NK-92 treated with Interleukin-12 subunit alpha and Interleukin-12 subunit beta, amount 100 ng/mL, for 24 hours (cell line): ENCODE measurements around the gene KCNAB1.

Experiments
- DNase-seq: peaks from one replicate; lab custom pipeline; 2025; lab: John Stamatoyannopoulos, UW

Gene KCNAB1

DNA sequence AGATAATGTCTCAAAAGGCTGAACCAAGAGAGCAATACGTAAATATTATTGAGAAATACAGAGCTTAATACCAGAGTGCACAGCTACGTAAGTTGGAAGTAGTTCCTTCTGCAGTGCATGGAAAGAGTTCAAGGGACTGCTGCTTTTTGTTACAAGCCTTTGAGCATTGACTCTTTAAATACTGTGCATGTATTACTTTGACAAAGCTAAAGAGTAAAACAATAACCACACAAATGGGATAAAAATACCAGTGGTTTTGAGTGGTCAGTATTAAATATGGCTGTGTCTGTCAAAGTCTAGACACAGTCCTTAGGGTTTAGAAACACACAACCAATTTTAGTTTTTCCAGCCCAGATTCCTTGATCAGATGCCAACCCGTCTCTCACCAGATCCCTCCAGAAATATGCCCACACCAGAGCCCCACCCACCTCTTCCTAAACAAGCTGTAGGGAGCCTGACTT lies 372.5 kb downstream of the KCNAB1 start:
- no peak for DNase-seq

DNA sequence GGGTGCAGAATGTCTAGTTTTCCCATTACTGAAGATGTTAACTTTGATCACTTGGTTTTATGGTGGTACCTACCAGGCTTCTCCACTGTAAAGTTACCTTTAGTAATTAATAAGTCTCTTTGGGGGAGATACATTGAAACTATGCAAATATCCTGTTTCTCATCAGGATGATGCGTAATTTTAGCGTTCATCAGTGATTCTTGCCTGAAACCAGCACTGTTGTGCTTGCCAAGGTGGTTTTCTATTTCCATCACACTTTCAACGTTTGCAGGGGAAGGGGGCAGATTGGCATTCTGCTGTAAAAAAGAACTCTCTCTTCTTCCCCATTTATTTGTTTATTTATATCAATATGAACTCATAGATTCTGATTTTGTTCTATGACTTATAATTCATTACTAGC lies 373.5 kb downstream of the KCNAB1 start:
- no peak for DNase-seq

DNA sequence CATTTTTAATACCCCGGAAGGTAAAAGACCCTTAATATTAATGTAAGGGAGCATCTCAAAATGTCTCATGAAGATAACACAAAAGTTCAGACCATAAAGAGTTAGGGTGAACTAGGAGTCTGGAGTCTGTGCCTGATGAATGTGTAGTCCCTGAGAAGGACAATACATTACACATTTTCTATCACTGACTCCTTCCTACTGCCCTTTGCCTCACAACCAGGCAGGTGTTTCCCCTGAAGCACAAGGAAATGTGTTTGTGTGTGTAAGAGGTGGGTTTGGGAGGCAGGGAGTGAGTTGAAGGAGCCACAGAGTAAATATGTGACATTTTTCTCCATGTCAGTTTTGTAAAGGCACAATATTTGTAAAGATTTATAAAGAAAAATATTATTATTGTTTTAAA lies 375.4 kb downstream of the KCNAB1 start:
- no peak for DNase-seq

DNA sequence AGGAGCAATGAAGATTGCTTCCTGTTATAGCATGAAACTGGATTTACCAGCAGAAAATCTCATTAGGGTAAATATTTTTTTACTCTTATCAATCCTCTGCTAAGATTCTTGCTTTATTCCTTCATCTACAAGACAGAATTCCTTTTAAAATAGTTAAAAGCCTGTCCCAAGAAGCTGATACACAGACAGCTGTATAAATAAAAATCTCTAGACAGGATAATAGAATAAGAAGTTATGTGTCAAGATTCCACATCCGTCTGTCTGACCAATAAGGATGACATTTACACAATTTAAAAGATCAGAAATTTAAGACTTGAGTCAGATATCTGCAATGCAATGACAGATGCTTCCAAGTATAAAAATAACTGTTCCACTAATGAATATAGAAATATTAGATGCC lies 376.9 kb downstream of the KCNAB1 start:
- DNase-seq: no peak

GRCh38 chr3:156498307-156498706 lies 377.9 kb downstream of the KCNAB1 start:
- no peak for DNase-seq

GRCh38 chr3:156507285-156507684 lies 386.9 kb downstream of the KCNAB1 start:
- no peak for DNase-seq

DNA sequence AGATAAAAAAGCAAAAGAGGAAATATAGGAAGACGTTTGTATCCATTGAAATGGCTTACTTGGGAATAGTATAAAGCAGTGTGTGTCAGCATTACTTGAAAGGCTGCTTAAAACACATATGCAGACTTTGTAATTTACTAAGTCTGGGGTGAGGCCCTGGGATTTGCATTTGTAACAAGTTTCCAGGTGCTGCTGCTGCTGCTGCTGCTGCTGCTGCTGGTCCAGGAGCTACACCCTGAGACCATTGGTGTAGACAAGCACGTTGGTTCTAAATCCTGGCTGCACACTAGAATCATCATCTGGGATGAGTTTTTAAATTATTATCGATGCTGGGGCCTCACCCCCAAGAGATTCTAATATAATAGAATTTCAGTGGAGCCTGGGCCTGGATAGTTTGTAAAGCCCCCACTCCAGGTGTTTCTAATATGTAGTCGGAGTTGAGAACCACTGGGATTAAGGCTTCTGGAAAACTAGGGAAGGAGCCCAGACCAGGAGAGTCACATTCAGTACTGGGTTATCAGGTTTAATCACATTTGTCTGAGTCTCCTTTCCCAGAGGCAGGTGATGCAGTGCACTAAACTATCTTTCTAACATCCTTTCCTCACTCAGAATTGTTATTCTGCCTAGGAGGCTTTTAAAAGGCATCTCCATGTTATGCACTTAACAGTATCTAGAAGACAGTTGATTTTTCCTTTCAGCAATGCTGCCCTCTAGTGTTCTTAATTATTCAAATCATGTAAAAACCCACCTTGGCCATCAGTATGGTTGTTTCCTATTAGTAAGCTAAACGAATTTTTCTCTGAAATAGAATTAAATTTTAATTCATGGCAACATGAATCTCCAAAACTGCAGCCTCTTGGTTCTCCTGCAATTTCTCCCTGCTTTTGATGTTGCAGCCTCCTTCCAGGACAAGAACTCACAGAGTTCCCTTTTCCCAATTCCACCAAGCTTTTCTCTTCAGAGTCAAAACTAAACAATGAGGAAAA lies 389.1 kb downstream of the KCNAB1 start:
- DNase-seq: no peak

GRCh38 chr3:156511987-156512677 lies 391.8 kb downstream of the KCNAB1 start:
- no peak for DNase-seq

- no peak for DNase-seq
These were observed 393.2 kb downstream of the KCNAB1 start for GRCh38 chr3:156513619-156514018.

DNA sequence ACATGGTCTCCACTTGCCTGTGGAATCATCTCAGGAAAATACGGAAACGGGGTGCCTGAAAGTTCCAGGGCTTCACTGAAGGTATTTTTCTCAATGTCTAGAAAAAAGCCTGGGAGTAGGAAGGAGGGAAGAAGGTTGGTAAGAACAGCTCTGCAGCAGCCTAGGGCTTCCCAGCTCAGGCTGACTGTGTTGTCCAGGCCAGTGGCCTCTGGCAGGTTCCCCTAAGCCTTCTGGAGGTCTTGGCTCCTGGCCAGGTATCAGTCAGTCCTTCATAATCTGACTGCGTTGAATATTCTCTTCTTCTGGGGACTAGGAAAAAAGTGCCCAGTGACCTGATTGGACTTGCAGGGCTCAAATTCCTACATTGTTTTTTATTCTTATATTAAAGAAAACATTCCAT lies 395.9 kb downstream of the KCNAB1 start:
- DNase-seq: no peak

GRCh38 chr3:156516961-156517360 lies 396.6 kb downstream of the KCNAB1 start:
- DNase-seq: no peak

DNA sequence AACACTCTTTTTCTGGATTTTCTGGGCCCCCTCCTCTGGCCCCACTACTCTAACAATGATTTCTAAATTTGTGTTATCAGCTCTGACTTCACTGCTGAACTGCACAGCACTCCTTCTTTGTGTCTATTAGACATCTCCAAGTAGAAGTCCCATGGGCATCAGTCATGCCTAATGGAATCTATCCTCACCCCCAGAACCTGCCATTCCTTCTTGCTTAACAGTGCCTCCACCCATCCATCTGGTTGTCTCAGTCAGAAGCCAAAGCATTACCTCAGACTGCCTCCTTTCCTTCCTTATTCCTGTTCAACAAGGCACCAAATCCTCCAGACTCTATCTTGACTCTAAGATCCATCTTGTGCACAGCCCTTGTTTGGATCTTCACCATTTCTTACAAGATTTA lies 398.3 kb downstream of the KCNAB1 start:
- DNase-seq: no peak

GRCh38 chr3:156519758-156520162 lies 399.4 kb downstream of the KCNAB1 start:
- no peak for DNase-seq

DNA sequence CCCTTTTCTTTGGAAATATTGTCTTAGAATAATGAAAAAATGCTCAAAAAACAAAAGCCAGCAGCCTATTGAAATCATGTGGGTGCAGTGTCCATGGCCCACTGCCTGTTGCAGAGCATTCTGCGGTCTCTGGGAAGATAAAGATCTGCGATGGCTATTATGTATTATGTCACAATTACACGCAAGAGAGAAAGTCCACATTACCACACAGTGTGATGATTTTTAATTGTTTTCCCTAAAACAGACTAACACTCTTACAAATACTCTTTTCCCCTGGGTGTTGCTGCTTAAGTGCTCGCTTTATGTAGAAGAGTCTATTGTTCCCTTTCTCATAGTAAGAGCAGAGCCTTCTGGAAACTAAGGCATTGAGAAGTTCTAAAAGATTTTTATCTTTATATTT lies 402.3 kb downstream of the KCNAB1 start:
- DNase-seq: no peak

DNA sequence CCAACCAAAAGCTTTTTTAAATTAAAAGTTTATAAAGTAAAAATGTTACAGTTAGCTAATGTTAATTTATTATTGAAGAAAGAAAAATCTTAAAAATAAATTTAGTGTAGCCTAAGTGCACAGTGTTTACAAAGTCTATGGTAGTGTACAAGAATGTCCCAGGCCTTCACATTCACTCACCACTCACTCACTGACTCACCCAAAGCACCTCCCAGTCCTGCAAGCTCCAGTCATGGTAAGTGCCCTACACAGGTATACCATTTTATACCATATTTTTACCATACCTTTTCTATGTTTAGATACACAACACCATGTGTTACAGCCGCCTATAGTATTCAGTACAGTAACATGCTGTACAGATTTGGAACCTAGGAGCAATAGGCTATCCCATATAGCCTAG lies 405.4 kb downstream of the KCNAB1 start:
- DNase-seq: no peak

DNA sequence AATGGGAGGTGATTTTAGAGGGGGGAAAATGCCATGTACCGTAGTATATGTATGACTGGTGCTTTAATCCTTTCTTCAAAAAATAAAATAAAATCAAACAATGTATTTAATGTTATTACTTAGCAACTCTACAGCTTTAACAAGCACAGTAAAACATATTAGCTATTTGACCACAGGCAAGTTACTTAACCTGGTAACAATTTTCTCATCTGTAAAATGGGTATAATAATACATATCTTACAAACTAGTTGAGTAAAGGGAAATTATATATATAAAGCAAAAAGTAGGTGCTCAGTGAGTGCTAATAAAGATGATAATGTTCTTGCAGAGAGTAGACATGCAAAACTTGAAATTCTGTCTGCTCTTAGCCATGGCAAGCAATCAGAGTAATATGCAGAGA lies 406.7 kb downstream of the KCNAB1 start:
- no peak for DNase-seq

DNA sequence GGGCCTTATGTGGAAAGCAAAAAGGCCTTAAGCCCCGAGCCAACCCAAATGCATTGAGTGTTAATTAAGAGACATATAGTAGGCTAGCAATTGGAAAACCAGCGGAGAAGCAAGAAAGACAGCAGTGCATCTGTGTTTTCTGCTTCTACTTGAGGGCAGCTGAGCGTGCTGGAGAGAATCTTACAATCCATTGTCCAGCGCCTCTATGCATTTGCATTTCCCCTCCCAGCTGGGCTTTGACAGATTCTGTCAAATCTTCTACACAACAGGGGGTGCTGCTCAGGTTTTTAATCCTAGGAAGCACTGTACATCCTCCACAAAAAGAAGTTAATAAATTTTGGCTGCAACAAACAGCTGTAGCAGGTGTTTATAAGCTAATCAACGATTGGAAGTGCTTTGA lies 410.6 kb downstream of the KCNAB1 start:
- no peak for DNase-seq

DNA sequence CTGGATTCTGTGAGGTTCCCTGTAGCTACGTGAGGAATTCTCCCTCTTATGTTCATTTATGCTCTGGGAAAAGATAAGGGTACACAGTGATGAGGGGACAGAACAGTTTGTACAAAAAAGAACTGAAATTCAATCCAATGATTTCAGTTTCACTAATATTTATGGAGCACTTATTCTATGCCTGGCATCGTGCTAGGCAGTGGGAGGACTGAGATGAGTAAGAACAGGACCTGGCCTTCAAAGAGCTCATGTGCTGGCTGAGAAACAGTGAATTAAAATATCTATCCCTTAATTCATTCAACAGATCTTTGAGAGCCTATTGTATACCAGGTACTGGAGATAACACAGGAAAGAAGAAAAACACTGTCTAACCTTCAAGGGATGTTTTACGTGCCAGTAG lies 412.4 kb downstream of the KCNAB1 start:
- no peak for DNase-seq

DNA sequence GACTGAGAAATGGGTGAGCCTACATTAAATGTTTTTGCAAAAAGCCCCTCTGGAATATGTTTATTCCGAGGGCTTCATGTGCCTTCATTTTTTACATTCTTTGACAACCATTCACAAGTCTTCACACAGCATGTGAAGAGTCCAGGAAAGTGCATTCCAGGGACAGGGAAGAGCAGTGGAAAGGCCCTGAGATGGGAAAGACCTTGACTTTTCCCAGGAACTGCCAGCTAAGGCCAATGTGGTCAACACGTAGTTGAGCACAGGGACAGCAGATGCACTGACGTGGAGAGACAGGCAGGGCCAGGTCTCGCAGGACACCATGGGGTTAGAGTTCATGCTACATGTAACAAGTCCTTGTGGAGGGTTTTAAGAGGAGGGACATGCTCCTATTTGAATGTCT lies 412.8 kb downstream of the KCNAB1 start:
- DNase-seq: no peak

DNA sequence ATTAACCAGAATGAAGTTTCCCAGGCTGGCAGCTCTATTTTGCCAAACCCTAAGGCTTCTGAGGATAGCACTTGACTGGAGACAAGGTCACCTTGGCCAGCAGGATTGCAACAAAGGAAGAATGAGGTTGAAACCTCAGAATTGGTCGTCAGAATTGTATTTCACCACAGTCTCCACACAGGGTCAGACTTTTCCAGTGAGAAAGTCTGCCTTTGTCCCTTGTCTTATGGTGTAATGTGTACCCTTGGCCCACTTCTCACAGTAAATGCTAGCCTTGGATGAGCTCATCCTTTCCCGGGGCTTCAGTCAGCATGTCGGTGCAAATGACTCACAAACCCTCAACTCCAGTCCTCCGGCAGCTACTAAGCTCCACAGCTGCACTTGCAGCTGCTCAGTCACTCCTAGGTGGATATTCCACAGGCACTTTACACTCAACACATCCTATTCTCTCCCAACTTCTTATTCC lies 414.8 kb downstream of the KCNAB1 start:
- no peak for DNase-seq

- DNase-seq: no peak
These were observed 415.4 kb downstream of the KCNAB1 start for GRCh38 chr3:156535798-156536197.

DNA sequence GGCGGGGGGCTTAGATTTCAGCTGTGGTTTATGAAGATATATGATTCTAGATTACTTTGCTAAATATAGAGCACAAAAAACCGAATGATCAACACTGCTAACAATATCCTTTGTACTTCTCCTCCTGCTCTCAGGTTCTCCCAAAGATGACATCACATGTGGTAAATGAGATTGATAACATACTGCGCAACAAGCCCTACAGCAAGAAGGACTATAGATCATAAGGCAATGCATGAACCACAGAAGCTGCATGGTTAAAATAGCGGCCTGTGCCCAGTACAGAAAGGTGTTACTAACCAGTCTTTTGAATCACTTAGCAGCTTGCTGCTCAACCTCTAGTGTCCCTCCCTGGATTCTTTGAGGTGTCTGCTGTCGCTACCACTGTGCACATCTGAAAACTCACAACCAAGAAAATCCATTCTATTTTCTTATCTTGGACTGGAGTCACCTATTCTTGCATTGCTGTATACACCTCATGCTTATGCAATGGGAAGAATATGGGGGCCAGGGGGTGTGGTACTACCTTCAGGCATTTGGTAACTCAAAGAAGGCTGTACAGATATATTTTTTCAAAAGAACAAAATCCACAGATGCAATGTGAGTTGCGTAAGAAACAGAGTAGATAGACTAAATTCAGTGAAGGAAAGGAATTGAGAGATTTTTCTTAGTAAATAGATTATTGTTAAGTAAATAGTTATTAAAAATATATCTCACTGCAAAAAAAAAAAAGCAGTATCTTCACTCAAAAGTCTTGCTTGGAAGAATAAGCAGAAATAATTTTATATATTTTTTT lies 416.3 kb downstream of the KCNAB1 start:
- DNase-seq: no peak
